ENCODE measurements around the gene CNDP1. TPM values are rescaled to one million over a fixed set of nuclear protein-coding genes. Genes with fewer than 3 reads are reported as not detected.

The CNDP1 gene
- total RNA-seq, 1 donor: not detected

- H3K4me3 ChIP-seq (ENCODE audit: low read depth, low read length): no peak overlapping the region
- DNase-seq (ENCODE audit: low read depth): no peak
- TF ChIP-seq, protein P1, sequence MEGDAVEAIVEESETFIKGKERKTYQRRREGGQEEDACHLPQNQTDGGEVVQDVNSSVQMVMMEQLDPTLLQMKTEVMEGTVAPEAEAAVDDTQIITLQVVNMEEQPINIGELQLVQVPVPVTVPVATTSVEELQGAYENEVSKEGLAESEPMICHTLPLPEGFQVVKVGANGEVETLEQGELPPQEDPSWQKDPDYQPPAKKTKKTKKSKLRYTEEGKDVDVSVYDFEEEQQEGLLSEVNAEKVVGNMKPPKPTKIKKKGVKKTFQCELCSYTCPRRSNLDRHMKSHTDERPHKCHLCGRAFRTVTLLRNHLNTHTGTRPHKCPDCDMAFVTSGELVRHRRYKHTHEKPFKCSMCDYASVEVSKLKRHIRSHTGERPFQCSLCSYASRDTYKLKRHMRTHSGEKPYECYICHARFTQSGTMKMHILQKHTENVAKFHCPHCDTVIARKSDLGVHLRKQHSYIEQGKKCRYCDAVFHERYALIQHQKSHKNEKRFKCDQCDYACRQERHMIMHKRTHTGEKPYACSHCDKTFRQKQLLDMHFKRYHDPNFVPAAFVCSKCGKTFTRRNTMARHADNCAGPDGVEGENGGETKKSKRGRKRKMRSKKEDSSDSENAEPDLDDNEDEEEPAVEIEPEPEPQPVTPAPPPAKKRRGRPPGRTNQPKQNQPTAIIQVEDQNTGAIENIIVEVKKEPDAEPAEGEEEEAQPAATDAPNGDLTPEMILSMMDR (IDR thresholded peaks at IDR 0.05; ENCODE audit: insufficient read depth, low read depth, low read length): no peak
Observed at GRCh38 chr18:74622072-74622471, 87.8 kb downstream of the CNDP1 start.

DNA sequence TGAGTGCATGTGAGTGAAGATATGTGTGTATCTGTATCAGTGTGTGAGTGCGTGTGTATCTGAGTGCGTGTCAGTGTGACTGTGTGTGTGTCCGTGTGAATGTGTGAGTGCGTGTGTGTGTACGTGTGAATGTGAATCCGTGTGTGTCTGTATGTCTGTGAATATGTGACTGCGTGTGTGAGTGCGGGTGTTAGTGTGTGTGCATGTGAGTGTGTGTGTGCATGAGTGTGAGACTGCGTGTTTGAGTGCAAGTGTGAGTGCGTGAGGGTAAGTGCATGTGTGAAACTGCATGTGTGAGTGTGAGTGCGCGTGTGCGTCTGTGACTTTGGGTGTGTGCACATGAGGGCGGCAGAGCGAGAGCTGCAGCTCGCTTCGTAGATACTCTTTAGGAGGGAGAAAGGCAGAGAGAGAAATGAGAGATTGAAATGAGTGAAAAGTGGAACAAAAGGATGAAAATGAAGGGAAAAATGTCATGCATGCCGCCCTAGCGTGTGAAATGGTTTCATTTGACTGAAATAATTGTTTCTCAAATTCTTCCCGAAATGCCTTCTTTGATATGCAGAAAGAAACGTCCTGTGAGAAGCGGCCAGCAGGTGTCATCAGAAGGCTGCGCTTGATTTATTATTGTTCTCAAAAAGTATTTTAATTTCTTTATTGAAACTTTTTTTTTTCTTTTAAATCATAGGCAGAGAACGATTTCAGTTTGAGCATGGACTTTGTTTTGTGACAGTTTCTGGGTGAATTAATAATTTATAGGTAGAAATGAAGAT, 88.9 kb downstream of the CNDP1 start:
- H3K4me3 ChIP-seq (ENCODE audit: low read depth, low read length): no peak overlapping the region
- no peak for DNase-seq (ENCODE audit: low read depth)
- TF ChIP-seq, protein P1 (IDR thresholded peaks at IDR 0.05; ENCODE audit: insufficient read depth, low read depth, low read length): peak; percentile 44

GRCh38 chr18:74624466-74624865, 90.2 kb downstream of the CNDP1 start:
- no peak for DNase-seq (ENCODE audit: low read depth)
- TF ChIP-seq, protein P1 (IDR thresholded peaks at IDR 0.05; ENCODE audit: insufficient read depth, low read depth, low read length): no peak
- H3K4me3 ChIP-seq (ENCODE audit: low read depth, low read length): no peak overlapping the region

DNA sequence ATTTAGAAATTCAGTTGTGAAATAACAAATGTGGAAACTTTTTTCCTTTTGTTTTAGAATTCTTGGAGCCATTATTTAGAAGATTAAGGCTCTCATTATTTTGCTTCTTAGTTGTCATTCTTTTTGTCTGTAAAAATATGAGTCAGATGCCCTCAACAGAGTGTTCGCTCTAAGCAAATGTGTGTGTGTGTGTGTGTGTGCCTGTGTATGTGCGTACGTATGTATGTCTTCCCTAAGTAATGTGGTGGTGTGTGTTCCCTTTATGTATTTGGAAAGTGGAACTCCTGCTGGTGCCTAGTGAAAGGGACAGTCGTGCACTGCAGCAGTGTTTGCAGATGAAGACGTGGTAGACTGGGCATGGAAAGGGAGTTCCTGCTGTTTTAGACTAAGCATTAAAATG, 90.9 kb downstream of the CNDP1 start:
- no peak for DNase-seq (ENCODE audit: low read depth)
- TF ChIP-seq, protein P1 (IDR thresholded peaks at IDR 0.05; ENCODE audit: insufficient read depth, low read depth, low read length): no peak

DNA sequence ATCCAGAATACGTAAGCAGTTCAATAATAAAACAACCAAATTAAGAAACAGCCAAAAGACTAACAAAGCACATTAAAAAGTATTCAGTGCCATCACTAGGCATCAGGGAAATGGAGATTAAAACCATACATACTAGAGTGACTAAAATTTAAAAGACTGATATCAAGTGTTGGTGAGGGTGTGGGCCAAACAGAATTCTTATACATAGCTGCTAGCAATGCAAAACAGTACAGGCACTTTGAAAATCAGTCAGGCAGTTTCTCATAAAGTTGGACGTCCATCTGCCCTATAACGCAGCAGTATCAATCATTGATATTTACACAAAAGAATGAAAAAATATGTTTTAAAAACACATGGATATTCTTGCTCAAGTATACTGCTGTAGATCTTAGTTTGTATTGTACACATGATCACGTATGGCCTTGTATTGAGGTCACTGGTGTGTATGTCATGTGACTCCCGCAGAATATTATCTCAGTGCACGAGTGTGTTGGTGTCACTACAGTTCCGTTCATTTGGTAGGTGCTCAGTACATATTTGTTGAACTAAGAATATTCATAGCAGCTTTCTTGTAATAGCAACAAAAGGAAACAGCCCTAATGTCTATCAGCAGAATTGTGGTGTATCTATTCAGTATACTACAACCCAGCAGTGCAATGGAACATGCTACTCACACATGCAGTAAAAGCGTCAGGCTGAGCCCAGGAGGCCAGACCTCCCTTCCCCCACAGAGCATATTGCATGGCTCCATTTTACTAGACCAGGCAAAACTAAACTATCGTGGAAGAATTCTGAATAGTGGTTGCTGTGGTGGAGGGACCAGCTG, 92.0 kb downstream of the CNDP1 start:
- no peak for DNase-seq (ENCODE audit: low read depth)
- no peak overlapping the region for H3K4me3 ChIP-seq (ENCODE audit: low read depth, low read length)
- TF ChIP-seq, protein P1 (IDR thresholded peaks at IDR 0.05; ENCODE audit: insufficient read depth, low read depth, low read length): no peak

More for the DNA sequence above, 90.9 kb downstream of the CNDP1 start:
- no peak overlapping the region for H3K4me3 ChIP-seq (ENCODE audit: low read depth, low read length)

GRCh38 chr18:74630804-74631203, 96.5 kb downstream of the CNDP1 start:
- DNase-seq (ENCODE audit: low read depth): no peak
- TF ChIP-seq, protein P1 (IDR thresholded peaks at IDR 0.05; ENCODE audit: insufficient read depth, low read depth, low read length): no peak
- no peak overlapping the region for H3K4me3 ChIP-seq (ENCODE audit: low read depth, low read length)

All from fibroblast of villous mesenchyme (primary cell).